ENCODE measurements around the gene STK24.

The STK24 gene

GRCh38 chr13:98473788-98474144 is 103.1 kb downstream of the STK24 start:
- Histone ChIP-seq H3K4me3 (ENCODE audit: low read length, poor library complexity, severe bottlenecking) (no peak overlapping the region), H3K27me3 (ENCODE audit: insufficient read depth, low read length, poor library complexity, severe bottlenecking) (no peaks in the 10 kb centered on the region), H4K20me1 (ENCODE audit: insufficient read depth, low read length, poor library complexity, severe bottlenecking) (peaks cover 30% of the 10 kb centered on the region), H2AFZ (ENCODE audit: low read length) (no peak overlapping the region), H3F3A (ENCODE audit: low read depth) (no peaks in the 10 kb centered on the region), H3K4me1 (ENCODE audit: insufficient read depth, low read length, poor library complexity, severe bottlenecking) (peaks cover 24% of the 10 kb centered on the region), H3K4me2 (ENCODE audit: low read depth, low read length, poor library complexity, severe bottlenecking) (no peak overlapping the region), H3K9me3 (ENCODE audit: insufficient read depth, low read depth, low read length) (no peaks in the 10 kb centered on the region), H3K36me3 (ENCODE audit: insufficient read depth, low read length) (peaks cover 45% of the 10 kb centered on the region; the same call in 1 of the 2 replicates), H3K9ac (ENCODE audit: low read depth, low read length, poor library complexity, severe bottlenecking) (no peak overlapping the region), H3K9me2 (replicated peaks; ENCODE audit: low read depth, low read length) (no peaks in the 10 kb centered on the region), H3K79me2 (ENCODE audit: insufficient read depth, low read length) (peaks cover 30% of the 10 kb centered on the region)
- no peak for TF ChIP-seq EZH2phosphoT487 (IDR thresholded peaks at IDR 0.05; ENCODE audit: borderline replicate concordance)

GRCh38 chr13:98473135-98473787 is 103.6 kb downstream of the STK24 start:
- Histone ChIP-seq H3K27me3 (ENCODE audit: insufficient read depth, low read length, poor library complexity, severe bottlenecking) (no peaks in the 10 kb centered on the region), H3K9ac (ENCODE audit: low read depth, low read length, poor library complexity, severe bottlenecking) (no peak overlapping the region), H3K4me1 (ENCODE audit: insufficient read depth, low read length, poor library complexity, severe bottlenecking) (peaks cover 19% of the 10 kb centered on the region), H3K9me3 (ENCODE audit: insufficient read depth, low read depth, low read length) (no peaks in the 10 kb centered on the region), H3K4me2 (ENCODE audit: low read depth, low read length, poor library complexity, severe bottlenecking) (no peak overlapping the region), H3K4me3 (ENCODE audit: low read length, poor library complexity, severe bottlenecking) (no peak overlapping the region), H3F3A (ENCODE audit: low read depth) (no peaks in the 10 kb centered on the region), H4K20me1 (ENCODE audit: insufficient read depth, low read length, poor library complexity, severe bottlenecking) (peaks cover 27% of the 10 kb centered on the region), H2AFZ (ENCODE audit: low read length) (no peak overlapping the region), H3K79me2 (ENCODE audit: insufficient read depth, low read length) (peaks cover 25% of the 10 kb centered on the region), H3K9me2 (replicated peaks; ENCODE audit: low read depth, low read length) (no peaks in the 10 kb centered on the region), H3K36me3 (ENCODE audit: insufficient read depth, low read length) (peaks cover 50% of the 10 kb centered on the region; the same call in 1 of the 2 replicates)
- TF ChIP-seq EZH2phosphoT487 (IDR thresholded peaks at IDR 0.05; ENCODE audit: borderline replicate concordance) (no peak), CTCF (conservative IDR thresholded peaks at IDR 0.05; ENCODE audit: low read length) (no peak)

- no peak overlapping the region for H2AFZ ChIP-seq (ENCODE audit: low read length)
- H3K4me3 ChIP-seq (ENCODE audit: low read length, poor library complexity, severe bottlenecking), result no peak overlapping the region
- H3K9me2 ChIP-seq (replicated peaks; ENCODE audit: low read depth, low read length), result no peaks in the 10 kb centered on the region
- no peaks in the 10 kb centered on the region for H3K27me3 ChIP-seq (ENCODE audit: insufficient read depth, low read length, poor library complexity, severe bottlenecking)
- peaks cover 64% of the 10 kb centered on the region; the same call in 1 of the 2 replicates for H3K36me3 ChIP-seq (ENCODE audit: insufficient read depth, low read length)
- H3K4me1 ChIP-seq (ENCODE audit: insufficient read depth, low read length, poor library complexity, severe bottlenecking), result peaks cover 7% of the 10 kb centered on the region
- H3K9ac ChIP-seq (ENCODE audit: low read depth, low read length, poor library complexity, severe bottlenecking), result no peak overlapping the region
- peaks cover 16% of the 10 kb centered on the region for H4K20me1 ChIP-seq (ENCODE audit: insufficient read depth, low read length, poor library complexity, severe bottlenecking)
- TF ChIP-seq CTCF (conservative IDR thresholded peaks at IDR 0.05; ENCODE audit: low read length) (no peak), EZH2phosphoT487 (IDR thresholded peaks at IDR 0.05; ENCODE audit: borderline replicate concordance) (no peak)
- H3K79me2 ChIP-seq (ENCODE audit: insufficient read depth, low read length), result peaks cover 12% of the 10 kb centered on the region
- H3F3A ChIP-seq (ENCODE audit: low read depth), result no peaks in the 10 kb centered on the region
- H3K9me3 ChIP-seq (ENCODE audit: insufficient read depth, low read depth, low read length), result no peaks in the 10 kb centered on the region
- no peak overlapping the region for H3K4me2 ChIP-seq (ENCODE audit: low read depth, low read length, poor library complexity, severe bottlenecking)
These were observed 105.0 kb downstream of the STK24 start for GRCh38 chr13:98471934-98472333.

GRCh38 chr13:98470920-98471319 is 106.0 kb downstream of the STK24 start:
- Histone ChIP-seq H3K79me2 (ENCODE audit: insufficient read depth, low read length) (peaks cover 9% of the 10 kb centered on the region; the same call in 1 of the 2 replicates), H3K4me3 (ENCODE audit: low read length, poor library complexity, severe bottlenecking) (no peak overlapping the region), H3K27me3 (ENCODE audit: insufficient read depth, low read length, poor library complexity, severe bottlenecking) (no peaks in the 10 kb centered on the region), H3K4me1 (ENCODE audit: insufficient read depth, low read length, poor library complexity, severe bottlenecking) (no peaks in the 10 kb centered on the region), H3K4me2 (ENCODE audit: low read depth, low read length, poor library complexity, severe bottlenecking) (no peak overlapping the region), H3K9me2 (replicated peaks; ENCODE audit: low read depth, low read length) (no peaks in the 10 kb centered on the region), H3K9me3 (ENCODE audit: insufficient read depth, low read depth, low read length) (no peaks in the 10 kb centered on the region), H3K36me3 (ENCODE audit: insufficient read depth, low read length) (peaks cover 71% of the 10 kb centered on the region; the same call in 1 of the 2 replicates), H3F3A (ENCODE audit: low read depth) (no peaks in the 10 kb centered on the region), H2AFZ (ENCODE audit: low read length) (no peak overlapping the region), H3K9ac (ENCODE audit: low read depth, low read length, poor library complexity, severe bottlenecking) (no peak overlapping the region), H4K20me1 (ENCODE audit: insufficient read depth, low read length, poor library complexity, severe bottlenecking) (peaks cover 9% of the 10 kb centered on the region)
- no peak for TF ChIP-seq CTCF (conservative IDR thresholded peaks at IDR 0.05; ENCODE audit: low read length)
- TF ChIP-seq EZH2phosphoT487 (IDR thresholded peaks at IDR 0.05; ENCODE audit: borderline replicate concordance), result no peak

Data from Loucy (cell line).